ENCODE measurements around the gene CENPE.
"Not testable (repeated sequence)": the region's sequence is repeated elsewhere in the genome, so short reads cannot be mapped to it uniquely, and the experiment has no call there.

Gene CENPE

GRCh38 chr4:103198111-103198765 is at the start of gene CENPE:
Gene CENPE (minus strand): TSS chr4:103198343. CDS start chr4:103198319, 24 bp downstream.
- peak; percentile 93 for DNase-seq

- DNase-seq: no peak
These were observed 46.1 kb upstream of the CENPE start for GRCh38 chr4:103244251-103244650.

- DNase-seq: not testable (repeated sequence)
These were observed 32.8 kb upstream of the CENPE start for GRCh38 chr4:103230938-103231337.

- DNase-seq: not testable (repeated sequence)
These were observed 25.4 kb upstream of the CENPE start for GRCh38 chr4:103223556-103223955.

- no peak for DNase-seq
These were observed 9.5 kb upstream of the CENPE start for GRCh38 chr4:103207673-103208072.

GRCh38 chr4:103204111-103204510 is 6.0 kb upstream of the CENPE start:
- DNase-seq: no peak

GRCh38 chr4:103201724-103202123 is 3.6 kb upstream of the CENPE start:
- DNase-seq: no peak

- DNase-seq: no peak
These were observed 3.1 kb upstream of the CENPE start for GRCh38 chr4:103201253-103201652.

- DNase-seq: no peak
These were observed 866 bp upstream of the CENPE start for GRCh38 chr4:103199009-103199408.

GRCh38 chr4:103197765-103198110 is 405 bp downstream of the CENPE start:
- DNase-seq: no peak

GRCh38 chr4:103193457-103193856 is 4.7 kb downstream of the CENPE start:
- no peak for DNase-seq

- no peak for DNase-seq
These were observed 27.1 kb downstream of the CENPE start for GRCh38 chr4:103171006-103171405.

GRCh38 chr4:103169750-103170149 is 28.4 kb downstream of the CENPE start:
- not testable (repeated sequence) for DNase-seq

GRCh38 chr4:103168993-103169392 is 29.1 kb downstream of the CENPE start:
- no peak for DNase-seq

- no peak for DNase-seq
These were observed 36.0 kb downstream of the CENPE start for GRCh38 chr4:103162176-103162575.

GRCh38 chr4:103158760-103159159 is 39.4 kb downstream of the CENPE start:
- no peak for DNase-seq

GRCh38 chr4:103156106-103156505 is 42.0 kb downstream of the CENPE start:
- DNase-seq: no peak

GRCh38 chr4:103152381-103152780 is 45.8 kb downstream of the CENPE start:
- no peak for DNase-seq

GRCh38 chr4:103150677-103151076 is 47.5 kb downstream of the CENPE start:
- DNase-seq: no peak

GRCh38 chr4:103144926-103145325 is 53.2 kb downstream of the CENPE start:
- DNase-seq: no peak

GRCh38 chr4:103137446-103137827 is 60.7 kb downstream of the CENPE start:
- DNase-seq: no peak

GRCh38 chr4:103136671-103137445 is 61.3 kb downstream of the CENPE start:
- DNase-seq: no peak

- DNase-seq: no peak
These were observed 69.0 kb downstream of the CENPE start for GRCh38 chr4:103129174-103129573.

GRCh38 chr4:103126126-103126525 is 72.0 kb downstream of the CENPE start:
- DNase-seq: no peak

GRCh38 chr4:103123114-103123513 is 75.0 kb downstream of the CENPE start:
- no peak for DNase-seq
